Inferior parietal cortex (tissue), 1 donor: ENCODE data around the gene RAD51AP1.

Experiments used
- DNase-seq: peaks from one replicate; pipeline ENCODE4 v3.0.0-alpha.2; 2016; ENCODE audit errors: extremely low spot score

The RAD51AP1 gene

DNA sequence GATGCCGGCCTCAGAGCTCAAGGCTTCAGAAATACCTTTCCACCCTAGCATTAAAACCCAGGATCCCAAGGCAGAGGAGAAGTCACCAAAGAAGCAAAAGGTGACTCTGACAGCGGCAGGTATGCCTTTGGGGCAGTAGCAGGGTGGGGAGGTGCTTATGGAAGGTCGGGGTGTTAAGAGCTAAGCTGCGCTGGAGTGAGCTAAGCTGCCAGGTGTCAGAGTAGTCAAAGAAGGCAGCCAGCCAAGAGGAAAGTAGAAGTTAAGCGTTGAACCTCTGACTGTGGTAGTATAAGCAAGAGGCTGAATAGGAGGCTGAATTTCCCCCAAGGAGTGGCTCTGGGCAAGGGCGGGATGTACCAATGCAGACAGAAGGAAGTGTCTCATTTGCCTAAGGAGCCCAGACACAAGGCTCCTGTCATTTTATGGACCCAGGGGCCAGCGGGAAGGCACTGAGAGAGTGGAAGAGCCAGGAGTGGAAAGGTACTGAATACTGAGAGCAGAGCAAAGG, 52.5 kb downstream of the RAD51AP1 start:
- DNase-seq, result no peak

DNA sequence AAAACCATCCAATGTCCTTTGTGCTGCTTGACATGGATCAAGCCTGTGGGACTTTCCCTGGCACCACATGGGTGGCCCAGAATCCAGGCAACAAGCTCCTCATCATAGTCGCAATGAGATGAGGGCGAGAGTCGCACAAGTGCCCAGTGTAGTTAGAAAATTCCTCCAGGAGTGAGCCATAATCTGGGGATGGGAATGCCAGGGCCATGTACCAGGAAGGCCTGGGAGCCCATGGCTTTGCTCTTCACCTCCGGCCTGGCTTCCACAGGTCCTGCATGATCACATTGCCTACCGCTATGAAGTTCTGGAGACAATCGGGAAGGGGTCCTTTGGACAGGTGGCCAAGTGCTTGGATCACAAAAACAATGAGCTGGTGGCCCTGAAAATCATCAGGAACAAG, 57.2 kb downstream of the RAD51AP1 start:
- no peak for DNase-seq

DNA sequence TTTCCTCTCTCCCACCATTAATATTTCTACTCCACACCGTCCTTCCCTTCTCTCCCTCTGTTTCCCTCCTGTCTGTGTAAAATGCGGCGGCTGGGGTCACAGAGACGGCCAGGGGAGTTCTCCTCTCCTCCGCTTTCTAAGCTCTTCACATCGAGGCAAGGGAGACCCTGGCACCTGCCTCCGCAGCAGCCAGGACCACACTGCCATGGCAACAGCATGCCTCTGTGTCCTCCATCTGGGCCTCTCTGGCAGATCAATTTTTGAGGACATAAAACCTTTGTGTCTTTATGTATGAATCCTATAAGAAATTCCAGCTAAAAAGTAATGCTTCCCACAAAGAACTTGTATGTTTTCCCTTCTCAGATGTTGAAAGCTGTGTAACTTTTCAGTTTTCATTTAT, 64.7 kb downstream of the RAD51AP1 start:
- no peak for DNase-seq

DNA sequence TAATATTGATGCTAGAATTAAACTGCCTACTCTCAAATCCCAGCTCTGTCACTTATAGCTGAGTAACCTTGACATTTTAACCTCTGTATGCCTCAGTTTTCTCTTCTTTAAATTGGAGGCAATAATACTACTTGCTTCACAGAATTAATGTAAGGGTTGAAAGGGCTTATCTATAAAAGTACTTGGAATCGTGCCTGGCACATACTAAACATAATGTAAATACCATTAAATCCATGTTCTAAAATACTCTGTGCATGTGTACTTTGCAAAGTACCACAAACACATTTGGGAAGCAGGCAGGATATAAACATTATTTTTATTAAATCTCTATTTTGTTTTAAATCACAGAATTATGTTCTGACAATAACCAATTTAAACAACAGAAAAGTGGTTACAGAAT, 65.3 kb downstream of the RAD51AP1 start:
- DNase-seq, result no peak

DNA sequence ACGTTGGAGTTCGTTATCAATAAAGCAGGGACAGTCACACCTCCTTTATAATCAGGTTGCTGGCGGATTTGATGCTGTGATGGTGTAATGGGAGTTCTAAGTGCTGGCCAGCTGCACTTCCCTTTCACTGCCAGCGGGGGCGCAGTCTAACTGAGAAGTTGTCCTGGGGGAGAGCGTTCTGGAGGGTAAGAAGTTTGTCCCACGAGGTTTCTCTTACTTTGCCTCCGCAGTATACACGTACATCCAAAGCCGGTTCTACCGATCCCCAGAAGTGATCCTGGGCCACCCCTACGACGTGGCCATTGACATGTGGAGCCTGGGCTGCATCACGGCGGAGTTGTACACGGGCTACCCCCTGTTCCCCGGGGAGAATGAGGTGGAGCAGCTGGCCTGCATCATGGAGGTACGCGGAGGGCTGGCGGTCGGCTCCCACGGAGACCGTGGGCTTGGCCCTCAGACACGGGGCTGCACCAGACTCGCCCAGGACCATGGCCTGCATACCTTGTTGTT, 66.0 kb downstream of the RAD51AP1 start:
- DNase-seq, result peak; percentile 91

DNA sequence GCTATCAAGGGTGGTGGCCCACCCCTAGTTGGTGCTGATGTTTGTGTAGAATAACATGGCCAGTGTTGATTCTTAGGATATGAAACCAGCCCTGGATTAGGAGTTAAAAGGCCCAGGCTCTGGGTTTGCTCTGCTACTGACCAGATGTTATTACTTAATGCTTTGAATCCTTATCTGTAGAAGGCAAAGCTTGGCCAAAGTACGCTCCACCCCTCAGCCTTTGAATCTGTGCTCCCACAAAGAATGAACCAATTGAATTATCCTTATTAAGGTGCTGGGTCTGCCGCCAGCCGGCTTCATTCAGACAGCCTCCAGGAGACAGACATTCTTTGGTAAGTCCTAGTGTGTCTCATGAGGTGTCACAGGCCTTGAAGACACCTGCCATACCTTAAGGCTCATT, 68.4 kb downstream of the RAD51AP1 start:
- DNase-seq, result no peak

DNA sequence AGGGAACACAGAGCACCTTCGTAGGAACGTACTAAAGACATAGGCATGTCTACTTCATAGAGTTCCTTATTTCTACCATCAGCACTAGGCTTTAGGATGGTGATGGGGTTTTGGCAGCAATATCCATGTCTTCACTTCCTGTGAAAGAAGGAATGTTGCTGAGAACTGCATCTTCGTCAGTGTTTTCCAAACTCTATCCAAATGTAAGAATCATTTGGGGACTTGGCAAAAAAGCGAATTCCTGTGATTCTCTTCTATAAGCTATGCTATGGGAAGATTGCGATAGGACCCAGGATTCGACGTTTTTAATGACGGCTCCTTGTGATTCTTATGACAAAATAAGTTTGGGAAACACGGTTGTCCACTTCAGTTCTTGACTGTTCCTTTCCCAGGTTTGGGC, 70.4 kb downstream of the RAD51AP1 start:
- DNase-seq, result no peak
